ENCODE measurements around the gene CCDC93.
"Not testable (repeated sequence)": the region's sequence is repeated elsewhere in the genome, so short reads cannot be mapped to it uniquely, and the experiment has no call there.

Gene CCDC93

GRCh38 chr2:118044854-118045253 lies 31.0 kb upstream of the CCDC93 start:
- no peak for DNase-seq

GRCh38 chr2:118044103-118044716 lies 30.3 kb upstream of the CCDC93 start:
- DNase-seq = no peak

GRCh38 chr2:118040891-118041290 lies 27.0 kb upstream of the CCDC93 start:
- no peak for DNase-seq

- peak; percentile 2 for DNase-seq
These were observed 18.5 kb upstream of the CCDC93 start for GRCh38 chr2:118032169-118033013.

GRCh38 chr2:118031566-118031965 lies 17.7 kb upstream of the CCDC93 start:
- DNase-seq = no peak

- no peak for DNase-seq
These were observed 15.2 kb upstream of the CCDC93 start for GRCh38 chr2:118029025-118029424.

- no peak for DNase-seq
These were observed 7.5 kb upstream of the CCDC93 start for GRCh38 chr2:118021356-118021755.

- no peak for DNase-seq
These were observed 6.0 kb upstream of the CCDC93 start for GRCh38 chr2:118019821-118020220.

- no peak for DNase-seq
These were observed 3.0 kb upstream of the CCDC93 start for GRCh38 chr2:118016911-118017310.

GRCh38 chr2:118015761-118016160 lies 1.9 kb upstream of the CCDC93 start:
- not testable (repeated sequence) for DNase-seq

GRCh38 chr2:118014492-118014824 lies 588 bp upstream of the CCDC93 start:
- DNase-seq = peak; percentile 18

GRCh38 chr2:118013221-118013723 lies 598 bp downstream of the CCDC93 start:
- peak; percentile 32 for DNase-seq

- DNase-seq = no peak
These were observed 1.1 kb downstream of the CCDC93 start for GRCh38 chr2:118012778-118013177.

GRCh38 chr2:118010473-118010872 lies 3.4 kb downstream of the CCDC93 start:
- no peak for DNase-seq

GRCh38 chr2:118006861-118007260 lies 7.0 kb downstream of the CCDC93 start:
- no peak for DNase-seq

- no peak for DNase-seq
These were observed 7.5 kb downstream of the CCDC93 start for GRCh38 chr2:118006326-118006725.

- DNase-seq = peak; percentile 2
These were observed 10.5 kb downstream of the CCDC93 start for GRCh38 chr2:118003396-118003824.

- DNase-seq = no peak
These were observed 13.8 kb downstream of the CCDC93 start for GRCh38 chr2:118000041-118000440.

- no peak for DNase-seq
These were observed 15.9 kb downstream of the CCDC93 start for GRCh38 chr2:117997872-117998454.

- no peak for DNase-seq
These were observed 17.3 kb downstream of the CCDC93 start for GRCh38 chr2:117996525-117996924.

- DNase-seq = no peak
These were observed 19.1 kb downstream of the CCDC93 start for GRCh38 chr2:117994729-117995128.

- no peak for DNase-seq
These were observed 23.9 kb downstream of the CCDC93 start for GRCh38 chr2:117989854-117990438.

- no peak for DNase-seq
These were observed 26.7 kb downstream of the CCDC93 start for GRCh38 chr2:117987121-117987520.
